ENCODE results near the gene SLC24A3. TPM values are rescaled to one million over a fixed set of nuclear protein-coding genes. Genes with fewer than 3 reads are reported as not detected.

The SLC24A3 gene
- total RNA-seq, 2 donors from 2014 or later: 1.4 to 3.7 TPM

GRCh38 chr20:19430641-19431315, 218.3 kb downstream of the SLC24A3 start:
- no peak overlapping the region for H3K27ac ChIP-seq
- no peak overlapping the region for H3K4me3 ChIP-seq
- TF ChIP-seq CTCF (IDR thresholded peaks at IDR 0.05): no peak
- H3K4me1 ChIP-seq: no peaks in the 10 kb centered on the region
- H3K9me3 ChIP-seq: no peaks in the 10 kb centered on the region
- no peaks in the 10 kb centered on the region for H3K36me3 ChIP-seq
- no peak for DNase-seq (ENCODE audit: low spot score)
- no peaks in the 10 kb centered on the region for H3K27me3 ChIP-seq

GRCh38 chr20:19431316-19431700, 218.9 kb downstream of the SLC24A3 start:
- no peak for DNase-seq (ENCODE audit: low spot score)
- TF ChIP-seq CTCF (IDR thresholded peaks at IDR 0.05): no peak
- Histone ChIP-seq H3K27me3 (no peaks in the 10 kb centered on the region), H3K4me3 (no peak overlapping the region), H3K27ac (no peak overlapping the region), H3K4me1 (no peaks in the 10 kb centered on the region), H3K9me3 (no peaks in the 10 kb centered on the region), H3K36me3 (no peaks in the 10 kb centered on the region)

- Histone ChIP-seq H3K4me3 (no peak overlapping the region), H3K27me3 (no peaks in the 10 kb centered on the region), H3K4me1 (no peaks in the 10 kb centered on the region), H3K36me3 (no peaks in the 10 kb centered on the region), H3K27ac (no peak overlapping the region), H3K9me3 (no peaks in the 10 kb centered on the region)
- DNase-seq (ENCODE audit: low spot score): no peak
- no peak for TF ChIP-seq CTCF (IDR thresholded peaks at IDR 0.05)
Measured at GRCh38 chr20:19431906-19432305, 219.5 kb downstream of the SLC24A3 start.

GRCh38 chr20:19433371-19434350, 221.2 kb downstream of the SLC24A3 start:
- H3K36me3 ChIP-seq: no peaks in the 10 kb centered on the region
- H3K27ac ChIP-seq: no peak overlapping the region
- DNase-seq (ENCODE audit: low spot score): no peak
- no peak for TF ChIP-seq CTCF (IDR thresholded peaks at IDR 0.05)
- no peak overlapping the region for H3K4me3 ChIP-seq
- no peaks in the 10 kb centered on the region for H3K4me1 ChIP-seq
- no peaks in the 10 kb centered on the region for H3K27me3 ChIP-seq
- no peaks in the 10 kb centered on the region for H3K9me3 ChIP-seq

GRCh38 chr20:19435316-19435715, 222.9 kb downstream of the SLC24A3 start:
- Histone ChIP-seq H3K9me3 (no peaks in the 10 kb centered on the region), H3K27me3 (no peaks in the 10 kb centered on the region), H3K4me3 (no peak overlapping the region), H3K4me1 (no peaks in the 10 kb centered on the region), H3K36me3 (no peaks in the 10 kb centered on the region), H3K27ac (no peak overlapping the region)
- no peak for DNase-seq (ENCODE audit: low spot score)
- TF ChIP-seq CTCF (IDR thresholded peaks at IDR 0.05): no peak
